ENCODE data around the gene ESR1.
"Not testable (repeated sequence)": the region's sequence is repeated elsewhere in the genome, so short reads cannot be mapped to it uniquely, and the experiment has no call there.

ESR1 gene

GRCh38 chr6:151813858-151814257 lies 6.4 kb downstream of the ESR1 start:
- no peak for DNase-seq (ENCODE audit: low read depth in 2 of 2)

GRCh38 chr6:151814614-151815013 lies 7.1 kb downstream of the ESR1 start:
- DNase-seq (ENCODE audit: low read depth in 2 of 2) = no peak

GRCh38 chr6:151822252-151823111 lies 15.0 kb downstream of the ESR1 start:
- no peak for DNase-seq (ENCODE audit: low read depth in 2 of 2)

GRCh38 chr6:151826517-151827142 lies 19.1 kb downstream of the ESR1 start:
- no peak for DNase-seq (ENCODE audit: low read depth in 2 of 2)

- no peak for DNase-seq (ENCODE audit: low read depth in 2 of 2)
These were observed 25.2 kb downstream of the ESR1 start for GRCh38 chr6:151832710-151833109.

- DNase-seq (ENCODE audit: low read depth in 2 of 2) = no peak
These were observed 27.9 kb downstream of the ESR1 start for GRCh38 chr6:151835396-151835795.

- no peak for DNase-seq (ENCODE audit: low read depth in 2 of 2)
These were observed 29.7 kb downstream of the ESR1 start for GRCh38 chr6:151837223-151837622.

- DNase-seq (ENCODE audit: low read depth in 2 of 2) = no peak
These were observed 35.3 kb downstream of the ESR1 start for GRCh38 chr6:151842816-151843215.

- no peak for DNase-seq (ENCODE audit: low read depth in 2 of 2)
These were observed 39.6 kb downstream of the ESR1 start for GRCh38 chr6:151847064-151847463.

- DNase-seq (ENCODE audit: low read depth in 2 of 2) = no peak
These were observed 43.1 kb downstream of the ESR1 start for GRCh38 chr6:151850479-151851003.

- DNase-seq (ENCODE audit: low read depth in 2 of 2) = no peak
These were observed 50.8 kb downstream of the ESR1 start for GRCh38 chr6:151858294-151858693.

GRCh38 chr6:151862461-151862860 lies 55.0 kb downstream of the ESR1 start:
- no peak for DNase-seq (ENCODE audit: low read depth in 2 of 2)

- not testable (repeated sequence) for DNase-seq (ENCODE audit: low read depth in 2 of 2)
These were observed 59.9 kb downstream of the ESR1 start for GRCh38 chr6:151867361-151867869.

GRCh38 chr6:151869345-151869744 lies 61.9 kb downstream of the ESR1 start:
- DNase-seq (ENCODE audit: low read depth in 2 of 2) = no peak

GRCh38 chr6:151869787-151870186 lies 62.3 kb downstream of the ESR1 start:
- no peak for DNase-seq (ENCODE audit: low read depth in 2 of 2)

- DNase-seq (ENCODE audit: low read depth in 2 of 2) = no peak
These were observed 62.9 kb downstream of the ESR1 start for GRCh38 chr6:151870375-151870774.

GRCh38 chr6:151875524-151875923 lies 68.0 kb downstream of the ESR1 start:
- DNase-seq (ENCODE audit: low read depth in 2 of 2) = no peak

GRCh38 chr6:151876122-151876521 lies 68.6 kb downstream of the ESR1 start:
- no peak for DNase-seq (ENCODE audit: low read depth in 2 of 2)

GRCh38 chr6:151877458-151877857 lies 70.0 kb downstream of the ESR1 start:
- no peak for DNase-seq (ENCODE audit: low read depth in 2 of 2)

GRCh38 chr6:151881231-151881630 lies 73.7 kb downstream of the ESR1 start:
- no peak for DNase-seq (ENCODE audit: low read depth in 2 of 2)

- no peak for DNase-seq (ENCODE audit: low read depth in 2 of 2)
These were observed 74.7 kb downstream of the ESR1 start for GRCh38 chr6:151882206-151882605.

- no peak for DNase-seq (ENCODE audit: low read depth in 2 of 2)
These were observed 77.8 kb downstream of the ESR1 start for GRCh38 chr6:151885234-151885633.

GRCh38 chr6:151891524-151891923 lies 84.0 kb downstream of the ESR1 start:
- DNase-seq (ENCODE audit: low read depth in 2 of 2) = no peak
